GM12878 (cell line): ENCODE measurements around the gene GRIP2. TPM values are rescaled to one million over a fixed set of nuclear protein-coding genes. Genes with fewer than 3 reads are reported as not detected.

Experiments
- ATAC-seq: fragments of 200-7000 bp; cut with Tn5 transposase; 3 replicates; pipeline ENCODE4 v1.9.1; 2020; ENCODE audit warnings: mild to moderate bottlenecking, moderate library complexity
- BruUV-seq: library from RNA; stranded (reverse); fragments of 400-500 nt; replicated peaks from 2 replicates; lab custom pipeline; 2021; lab: Mats Ljungman, UMichigan
- CTCF ChIA-PET: fragments of 300-600 bp; sonication (Branson Sonifier 250); formaldehyde crosslinking; extraction: SDS; loops from one replicate; lab custom pipeline; 2021; ENCODE audit warnings: inconsistent platforms; lab: Yijun Ruan, JAX
- POLR2A ChIA-PET: fragments of 350-600 bp; formaldehyde crosslinking; extraction: SDS; loops from one replicate; lab custom pipeline; 2021; ENCODE audit warnings: inconsistent platforms; lab: Charles Lee
- RAD21 ChIA-PET: fragments of 300-600 bp; sonication (Branson Sonifier 250); formaldehyde crosslinking; loops from one replicate; lab custom pipeline; 2023; ENCODE audit warnings: antibody characterized with exemption; ENCODE audit not compliant: unreplicated experiment; lab: Charles Lee
- SMC1A ChIA-PET: fragments of 300-600 bp; sonication (Branson Sonifier 250); formaldehyde crosslinking; loops from one replicate; lab custom pipeline; 2023; ENCODE audit not compliant: unreplicated experiment, uncharacterized antibody; lab: Charles Lee
- DNase-seq: peaks from one replicate; pipeline ENCODE4 v3.0.0-alpha.2; 2011; ENCODE audit warnings: low read depth, low spot score
- FAIRE-seq: peaks from 3 replicates; lab custom pipeline; 2011; peaks lifted over from hg19 to GRCh38; lab: Jason Lieb, UNC
- H2AFZ ChIP-seq: 2 replicates; pipeline ENCODE4 v1.6.0; 2011; ENCODE audit warnings: low read depth, low read length, control low read depth; ENCODE audit not compliant: control insufficient read depth
- H3K27ac ChIP-seq: 2 replicates; pipeline ENCODE4 v1.5.1; 2011; ENCODE audit warnings: control low read depth; ENCODE audit not compliant: control insufficient read depth, insufficient read depth
- H3K27me3 ChIP-seq, 2 experiments: replicated peaks in 1 of 2; 2 replicates each; pipeline versions ENCODE4 v1.6.0 to v1.6.1; 2011; ENCODE audit warnings: low read length in 1 of 2; ENCODE audit not compliant: control insufficient read depth in 2 of 2, insufficient read depth in 2 of 2
- H3K36me3 ChIP-seq, 2 experiments: 2 replicates each; pipeline ENCODE4 v1.5.1; 2011; ENCODE audit warnings: low read length in 1 of 2; ENCODE audit not compliant: control insufficient read depth in 2 of 2, insufficient read depth in 2 of 2
- H3K4me1 ChIP-seq: 2 replicates; pipeline ENCODE4 v1.6.1; 2011; ENCODE audit warnings: mild to moderate bottlenecking, low read length, moderate library complexity, mixed read lengths; ENCODE audit not compliant: control insufficient read depth, insufficient read depth
- H3K4me2 ChIP-seq: 2 replicates; pipeline ENCODE4 v1.6.0; 2011; ENCODE audit warnings: control low read depth; ENCODE audit not compliant: control insufficient read depth, insufficient read depth
- H3K4me3 ChIP-seq: fragments of 200-600 bp; sonication (generic); 2 replicates; pipeline ENCODE4 v1.5.1; 2016
- H3K79me2 ChIP-seq: 2 replicates; pipeline ENCODE4 v1.6.0; 2011; ENCODE audit warnings: low read length; ENCODE audit not compliant: control insufficient read depth, insufficient read depth
- H3K9ac ChIP-seq: 2 replicates; pipeline ENCODE4 v1.8.0; 2011; ENCODE audit warnings: low read length, control low read depth, mixed read lengths; ENCODE audit not compliant: control insufficient read depth, insufficient read depth
- H3K9me3 ChIP-seq: replicated peaks from 3 replicates; pipeline ENCODE4 v1.5.1; 2011; ENCODE audit warnings: mild to moderate bottlenecking, low read length; ENCODE audit not compliant: control insufficient read depth, insufficient read depth
- H4K20me1 ChIP-seq: 2 replicates; pipeline ENCODE4 v1.6.0; 2011; ENCODE audit not compliant: control insufficient read depth, insufficient read depth
- ATF2 ChIP-seq: IDR thresholded peaks from 2 replicates; pipeline ENCODE4 v1.6.1; 2012; ENCODE audit warnings: low read length, inconsistent platforms
- BCLAF1 ChIP-seq: fragments of 450-650 bp; IDR thresholded peaks from 2 replicates; pipeline ENCODE4 v1.6.1; 2017; ENCODE audit warnings: antibody characterized with exemption, mild to moderate bottlenecking, moderate library complexity
- BMI1 ChIP-seq: fragments of 450-650 bp; IDR thresholded peaks from 2 replicates; pipeline ENCODE4 v1.6.1; 2016; ENCODE audit warnings: mild to moderate bottlenecking, moderate library complexity, borderline replicate concordance
- CREM ChIP-seq: IDR thresholded peaks from 2 replicates; pipeline ENCODE4 v1.6.1; 2014; ENCODE audit warnings: antibody characterized with exemption, low read depth
- CTCF ChIP-seq, 3 experiments: IDR thresholded peaks in 2 of 3; conservative IDR thresholded peaks in 1 of 3; 2 replicates each; pipeline ENCODE4 v1.5.1; 2011; ENCODE audit warnings: low read depth in 3 of 3, low read length in 3 of 3, mild to moderate bottlenecking in 3 of 3, control low read depth in 2 of 3, moderate library complexity in 2 of 3, inconsistent platforms in 1 of 3, mixed read lengths in 1 of 3; ENCODE audit not compliant: control insufficient read depth in 2 of 3, insufficient read depth in 1 of 3; ENCODE audit errors: extremely low read depth in 1 of 3
- EED ChIP-seq: sonication (generic); IDR thresholded peaks from 2 replicates; pipeline ENCODE4 v1.6.1; 2016; ENCODE audit warnings: antibody characterized with exemption, low read depth
- HDAC2 ChIP-seq: fragments of 200-600 bp; sonication (generic); IDR thresholded peaks from 2 replicates; pipeline ENCODE4 v1.6.1; 2017
- NFXL1 ChIP-seq: fragments of 450-650 bp; IDR thresholded peaks from 2 replicates; pipeline ENCODE4 v1.6.1; 2017; ENCODE audit warnings: antibody characterized with exemption, mild to moderate bottlenecking, borderline replicate concordance
- PML ChIP-seq: IDR thresholded peaks from 2 replicates; pipeline ENCODE4 v1.6.1; 2012; ENCODE audit warnings: low read length, inconsistent platforms
- SKIL ChIP-seq: fragments of 450-650 bp; IDR thresholded peaks from 2 replicates; pipeline ENCODE4 v1.6.1; 2017; ENCODE audit warnings: mild to moderate bottlenecking, low read depth, inconsistent platforms; ENCODE audit not compliant: poor library complexity, severe bottlenecking
- TCF3 ChIP-seq: IDR thresholded peaks from 2 replicates; pipeline ENCODE4 v1.6.1; 2012; ENCODE audit warnings: low read depth, mild to moderate bottlenecking, low read length, borderline replicate concordance; ENCODE audit not compliant: insufficient read depth
- ZNF687 ChIP-seq: fragments of 450-650 bp; IDR thresholded peaks from 2 replicates; pipeline ENCODE4 v1.6.1; 2017; ENCODE audit warnings: mild to moderate bottlenecking, moderate library complexity
- WGBS: methylation state at CpG from one replicate; pipeline ENCODE4 v1.1.6; 2016; ENCODE audit warnings: low lambda C conversion rate; ENCODE audit not compliant: insufficient replicate concordance, insufficient coverage; ENCODE audit errors: missing lambda C conversion rate; 5-methylcytosine and 5-hydroxymethylcytosine counted together
- in situ Hi-C: fragments of 300-500 bp; cut with MboI; formaldehyde crosslinking; loops from 9 replicates; pipeline ENCODE4 v1.14.3; 2018; ENCODE audit warnings: mixed read lengths
- intact Hi-C: fragments of 100-400 bp; cut with micrococcal nuclease; formaldehyde crosslinking; loops from one replicate; pipeline ENCODE4 v1.14.2; 2022; ENCODE audit not compliant: unreplicated experiment
- polyA plus RNA-seq, 11 experiments: library from polyadenylated mRNA; depleted of rRNA in 4 of 11; unstranded in 6 of 11; stranded (reverse) in 5 of 11; fragments of >200 nt; fragmentation: Nextera tagmentation in 4 of 11; fragmentation: Illumina TruSeq in 1 of 11; extraction: Ambion mirVana in 4 of 11; extraction: Trizol in 1 of 11; gene quantifications; 1 replicate in 1 of 11; 2 replicates in 10 of 11; pipeline versions ENCODE4 v1.2.1 to v1.2.3, GENCODE V29; 2011 to 2016; ENCODE audit warnings: inconsistent platforms in 2 of 11, missing spikeins in 2 of 11, low read depth in 1 of 11
- total RNA-seq, 4 experiments: library from RNA; depleted of rRNA in 3 of 4; stranded (reverse); fragments of >200 nt in 3 of 4; fragmentation: Illumina TruSeq in 1 of 4; extraction: Trizol in 1 of 4; gene quantifications; 2 replicates each; pipeline versions ENCODE4 v1.2.1 to v1.2.3, GENCODE V29; 2013 to 2021

GRIP2 gene
- total and polyA plus RNA-seq, 10 of the 15 experiments (the other 5 are each of a cell fraction or from before 2014, with no cell fraction given), result not detected

GRCh38 chr3:14482271-14482721 lies 57.8 kb downstream of the GRIP2 start:
- H3K79me2 ChIP-seq, result no peaks in the 10 kb centered on the region
- no peaks in the 10 kb centered on the region for H3K9me3 ChIP-seq
- ChIA-PET SMC1A (no interaction called here), RAD21 (no interaction called here), CTCF (no interaction called here), POLR2A (no interaction called here)
- H3K27ac ChIP-seq, result no peak overlapping the region
- H3K9ac ChIP-seq, result no peak overlapping the region
- FAIRE-seq (no peak), ATAC-seq (no peak), DNase-seq (no peak)
- no peak overlapping the region for H3K4me2 ChIP-seq
- H3K27me3 ChIP-seq, result no peaks in the 10 kb centered on the region
- peaks cover 10% of the 10 kb centered on the region for H3K4me1 ChIP-seq
- H3K36me3 ChIP-seq, result peaks cover 2 to 9% of the 10 kb centered on the region in 2 experiments; a peak in 3 of 4 replicates
- no peak overlapping the region for H3K4me3 ChIP-seq
- in situ Hi-C loops, result no loop called here
- intact Hi-C loops, result no loop called here
- BruUV-seq, result no TSS peak
- 97% methylated on average over 2 of the region's 2 CpGs for WGBS
- no peak overlapping the region for H2AFZ ChIP-seq
- H4K20me1 ChIP-seq, result no peaks in the 10 kb centered on the region
- TF ChIP-seq HDAC2, result no peak
- no peak for TF ChIP-seq BMI1
- no peak for TF ChIP-seq ATF2
- TF ChIP-seq CTCF (IDR thresholded peaks at IDR 0.05 in 2 of 3, conservative IDR thresholded peaks at IDR 0.05 in 1 of 3; ENCODE audit: control insufficient read depth in 2 of 3, extremely low read depth in 1 of 3, insufficient read depth in 1 of 3, low read depth in 3 of 3, low read length in 3 of 3), result no peak
- no peak for TF ChIP-seq SKIL
- TF ChIP-seq TCF3, result no peak
- TF ChIP-seq ZNF687, result no peak
- TF ChIP-seq PML, result no peak
- TF ChIP-seq NFXL1, result no peak
- no peak for TF ChIP-seq EED
- no peak for TF ChIP-seq CREM
- TF ChIP-seq BCLAF1, result no peak
